NCI-H1048 (cell line): ENCODE data around the gene MIR17HG.

Source experiments
- DNase-seq: peaks from one replicate; lab custom pipeline; 2025; lab: John Stamatoyannopoulos, UW

Gene MIR17HG

GRCh38 chr13:91368676-91369440, 21.4 kb downstream of the MIR17HG start:
- no peak for DNase-seq

- no peak for DNase-seq
Observed at GRCh38 chr13:91369441-91369831, 21.9 kb downstream of the MIR17HG start.

- DNase-seq: no peak
Observed at GRCh38 chr13:91370501-91370900, 23.0 kb downstream of the MIR17HG start.

- DNase-seq: no peak
Observed at GRCh38 chr13:91372911-91373310, 25.4 kb downstream of the MIR17HG start.

- DNase-seq: no peak
Observed at GRCh38 chr13:91375116-91375729, 27.7 kb downstream of the MIR17HG start.

GRCh38 chr13:91381371-91381770, 33.9 kb downstream of the MIR17HG start:
- no peak for DNase-seq

- no peak for DNase-seq
Observed at GRCh38 chr13:91383836-91384235, 36.3 kb downstream of the MIR17HG start.

- no peak for DNase-seq
Observed at GRCh38 chr13:91384896-91385295, 37.4 kb downstream of the MIR17HG start.

- DNase-seq: no peak
Observed at GRCh38 chr13:91389186-91389585, 41.7 kb downstream of the MIR17HG start.

GRCh38 chr13:91397595-91397994, 50.1 kb downstream of the MIR17HG start:
- DNase-seq: no peak

- DNase-seq: peak; percentile 46
Observed at GRCh38 chr13:91398413-91399188, 51.1 kb downstream of the MIR17HG start, which contains the start of gene GPC5. GPC5 (plus strand) TSS chr13:91398621.

- no peak for DNase-seq
Observed at GRCh38 chr13:91399189-91400062, 51.9 kb downstream of the MIR17HG start.

GRCh38 chr13:91400063-91400399, 52.5 kb downstream of the MIR17HG start:
- DNase-seq: no peak

- DNase-seq: no peak
Observed at GRCh38 chr13:91400671-91401070, 53.2 kb downstream of the MIR17HG start.

GRCh38 chr13:91401920-91402319, 54.4 kb downstream of the MIR17HG start:
- no peak for DNase-seq
